ENCODE measurements around the gene RNU6-1.
A peak's percentile ranks its signal among the peaks of the same experiment; 100 is the strongest.

RNU6-1 gene

GRCh38 chr15:67855842-67856241 is 16.0 kb upstream of the RNU6-1 start:
- DNase-seq, result peak in 1 of 2 experiments; percentile 46

- DNase-seq, result no peak
Observed at GRCh38 chr15:67854358-67854757, 14.5 kb upstream of the RNU6-1 start.

- DNase-seq, result no peak
Observed at GRCh38 chr15:67853454-67853853, 13.6 kb upstream of the RNU6-1 start.

- no peak for DNase-seq
Observed at GRCh38 chr15:67852418-67852817, 12.6 kb upstream of the RNU6-1 start.

GRCh38 chr15:67850994-67851571 is 11.2 kb upstream of the RNU6-1 start:
- DNase-seq, result no peak

- no peak for DNase-seq
Observed at GRCh38 chr15:67850336-67850735, 10.5 kb upstream of the RNU6-1 start.

- DNase-seq, result no peak
Observed at GRCh38 chr15:67849538-67849937, 9.7 kb upstream of the RNU6-1 start.

GRCh38 chr15:67845974-67846373 is 6.1 kb upstream of the RNU6-1 start:
- DNase-seq, result no peak

- DNase-seq, result no peak
Observed at GRCh38 chr15:67843571-67844387, 3.9 kb upstream of the RNU6-1 start.

- no peak for DNase-seq
Observed at GRCh38 chr15:67843092-67843501, 3.3 kb upstream of the RNU6-1 start.

- DNase-seq, result no peak
Observed at GRCh38 chr15:67841513-67841762, 1.6 kb upstream of the RNU6-1 start.

- no peak for DNase-seq
Observed at GRCh38 chr15:67840749-67841512, 1.1 kb upstream of the RNU6-1 start.

GRCh38 chr15:67839499-67839928 is 331 bp downstream of the RNU6-1 start:
- no peak for DNase-seq

GRCh38 chr15:67838789-67839332 is 984 bp downstream of the RNU6-1 start:
- no peak for DNase-seq

- no peak for DNase-seq
Observed at GRCh38 chr15:67836955-67837354, 2.9 kb downstream of the RNU6-1 start.

- peak in 1 of 2 experiments; percentile 63 for DNase-seq
Observed at GRCh38 chr15:67836477-67836876, 3.4 kb downstream of the RNU6-1 start.

- DNase-seq, result no peak
Observed at GRCh38 chr15:67836134-67836455, 3.8 kb downstream of the RNU6-1 start.

GRCh38 chr15:67835297-67836133 is 4.3 kb downstream of the RNU6-1 start:
- DNase-seq, result no peak

- DNase-seq, result no peak
Observed at GRCh38 chr15:67834581-67835296, 5.1 kb downstream of the RNU6-1 start.

- DNase-seq, result peak in 1 of 2 experiments; percentile 49
Observed at GRCh38 chr15:67833710-67834511, 5.9 kb downstream of the RNU6-1 start.

Measured in activated CD4-positive, alpha-beta T cell treated with anti-CD3 and anti-CD28 coated beads, Interleukin-2, amount 50 U/mL, for 48 hours (primary cell).